Osteoblast (primary cell): ENCODE data around the gene FRMD4A. TPM values are rescaled to one million over a fixed set of nuclear protein-coding genes. Genes with fewer than 3 reads are reported as not detected.

Experiments used
- DNase-seq: peaks from one replicate; pipeline ENCODE4 v3.0.0; 2011; ENCODE audit warnings: low spot score, mixed read lengths; ENCODE audit not compliant: insufficient read length; ENCODE audit errors: missing footprints
- H2AFZ ChIP-seq: 2 replicates; pipeline ENCODE4 v1.6.0; 2011; ENCODE audit warnings: mild to moderate bottlenecking, low read length
- H3K27ac ChIP-seq: 2 replicates; pipeline ENCODE4 v1.5.1; 2011; ENCODE audit warnings: mild to moderate bottlenecking, low read depth, low read length, moderate library complexity
- H3K27me3 ChIP-seq: 2 replicates; pipeline ENCODE4 v1.6.0; 2012; ENCODE audit warnings: mild to moderate bottlenecking, control low read depth, inconsistent platforms, low read length, moderate library complexity; ENCODE audit not compliant: insufficient read depth
- H3K36me3 ChIP-seq: 2 replicates; pipeline ENCODE4 v1.5.1; 2011; ENCODE audit warnings: mild to moderate bottlenecking, low read length, control low read depth, moderate library complexity; ENCODE audit not compliant: insufficient read depth
- H3K4me1 ChIP-seq: 2 replicates; pipeline ENCODE4 v1.5.1; 2011; ENCODE audit warnings: mild to moderate bottlenecking, low read length, control low read depth, moderate library complexity; ENCODE audit not compliant: insufficient read depth
- H3K4me2 ChIP-seq: 2 replicates; pipeline ENCODE4 v1.6.0; 2011; ENCODE audit warnings: mild to moderate bottlenecking, low read length; ENCODE audit not compliant: insufficient read depth
- H3K4me3 ChIP-seq: fragments of 200-600 bp; sonication (generic); 3 replicates; pipeline ENCODE4 v1.5.1; 2012; ENCODE audit warnings: mild to moderate bottlenecking, low read length, inconsistent platforms; ENCODE audit not compliant: insufficient read depth
- H3K79me2 ChIP-seq: 2 replicates; pipeline ENCODE4 v1.6.0; 2012; ENCODE audit warnings: mild to moderate bottlenecking, low read length, control low read depth, inconsistent platforms; ENCODE audit not compliant: insufficient read depth
- H3K9me3 ChIP-seq: 2 replicates; pipeline ENCODE4 v1.5.1; 2011; ENCODE audit warnings: low read depth, low read length, control low read depth
- H4K20me1 ChIP-seq: 2 replicates; pipeline ENCODE4 v1.6.0; 2012; ENCODE audit warnings: mild to moderate bottlenecking, low read length, control low read depth; ENCODE audit not compliant: insufficient read depth
- CTCF ChIP-seq: IDR thresholded peaks from 2 replicates; pipeline ENCODE4 v1.5.1; 2011; ENCODE audit warnings: mild to moderate bottlenecking, low read depth, low read length, moderate library complexity; ENCODE audit errors: extremely low read depth
- total RNA-seq: library from RNA; depleted of rRNA; stranded (reverse); fragments of >200 nt; gene quantifications from 2 replicates; pipeline ENCODE4 v1.2.3, GENCODE V29; 2012

FRMD4A gene
- total RNA-seq, 1 donor = 41.3 TPM

- TF ChIP-seq CTCF = no peak
- peaks cover 40% of the 10 kb centered on the region for H3K36me3 ChIP-seq
- no peak overlapping the region for H3K27ac ChIP-seq
- peaks cover 20% of the 10 kb centered on the region for H4K20me1 ChIP-seq
- peaks cover 73% of the 10 kb centered on the region for H3K79me2 ChIP-seq
- no peak overlapping the region for H2AFZ ChIP-seq
- H3K4me3 ChIP-seq = peak overlapping the region; percentile 84
- peak overlapping the region; percentile 90 for H3K4me2 ChIP-seq
- H3K27me3 ChIP-seq = no peaks in the 10 kb centered on the region
- peaks cover 32% of the 10 kb centered on the region for H3K4me1 ChIP-seq
- no peaks in the 10 kb centered on the region for H3K9me3 ChIP-seq
- peak; percentile 67 for DNase-seq
Observed at GRCh38 chr10:13705526-13706174, 625.1 kb downstream of the FRMD4A start.

GRCh38 chr10:13704964-13705363 is 625.8 kb downstream of the FRMD4A start:
- Histone ChIP-seq H3K79me2 (peaks cover 77% of the 10 kb centered on the region), H3K27ac (no peak overlapping the region), H4K20me1 (peaks cover 20% of the 10 kb centered on the region), H3K36me3 (peaks cover 46% of the 10 kb centered on the region), H3K4me3 (peak overlapping the region; percentile 84), H2AFZ (no peak overlapping the region), H3K4me2 (peak overlapping the region; percentile 90), H3K9me3 (no peaks in the 10 kb centered on the region), H3K4me1 (peaks cover 32% of the 10 kb centered on the region), H3K27me3 (no peaks in the 10 kb centered on the region)
- TF ChIP-seq CTCF = no peak
- DNase-seq = no peak

- Histone ChIP-seq H3K27ac (no peak overlapping the region), H2AFZ (no peak overlapping the region), H3K4me3 (peak overlapping the region; percentile 84), H3K36me3 (peaks cover 54% of the 10 kb centered on the region), H3K4me1 (peaks cover 35% of the 10 kb centered on the region), H4K20me1 (peaks cover 23% of the 10 kb centered on the region), H3K79me2 (peaks cover 78% of the 10 kb centered on the region), H3K9me3 (no peaks in the 10 kb centered on the region), H3K27me3 (no peaks in the 10 kb centered on the region), H3K4me2 (peak overlapping the region; percentile 42)
- no peak for DNase-seq
- no peak for TF ChIP-seq CTCF
Observed at GRCh38 chr10:13703997-13704536, 626.7 kb downstream of the FRMD4A start.

GRCh38 chr10:13703101-13703818 is 627.5 kb downstream of the FRMD4A start:
- TF ChIP-seq CTCF = no peak
- Histone ChIP-seq H3K79me2 (peaks cover 81% of the 10 kb centered on the region), H3K27ac (no peak overlapping the region), H3K4me1 (peaks cover 31% of the 10 kb centered on the region), H4K20me1 (peaks cover 26% of the 10 kb centered on the region), H3K4me3 (no peak overlapping the region), H3K4me2 (peak overlapping the region; percentile 29), H3K36me3 (peaks cover 61% of the 10 kb centered on the region), H3K27me3 (no peaks in the 10 kb centered on the region), H3K9me3 (no peaks in the 10 kb centered on the region), H2AFZ (no peak overlapping the region)
- DNase-seq = no peak
